DMS79 treated with DMSO at 0.1 percent for 48 hours (cell line): ENCODE data around the gene NEU1.
"Not testable (repeated sequence)": the region's sequence is repeated elsewhere in the genome, so short reads cannot be mapped to it uniquely, and the experiment has no call there.

ENCODE experiments used
- DNase-seq: peaks from one replicate; lab custom pipeline; 2025; lab: John Stamatoyannopoulos, UW

Gene NEU1

DNA sequence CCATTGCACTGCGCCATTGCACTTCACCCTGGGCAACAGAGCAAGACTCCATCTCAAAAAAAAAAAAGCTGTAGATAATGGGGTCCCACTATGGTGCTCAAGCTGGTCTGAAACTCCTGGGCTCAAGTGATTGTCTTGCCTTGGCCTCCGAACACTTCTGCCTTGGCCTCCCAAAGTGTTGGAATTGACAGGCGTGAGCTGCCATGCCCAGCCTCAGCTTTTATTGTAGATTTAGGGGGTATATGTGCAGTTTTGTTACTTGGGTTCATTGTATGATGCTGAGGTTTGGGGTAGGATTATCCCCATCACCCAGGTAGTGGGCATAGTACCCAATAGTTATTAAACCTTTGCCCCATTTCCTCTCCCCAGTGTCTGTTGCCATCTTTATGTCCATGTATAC lies 23.7 kb downstream of the NEU1 start:
- DNase-seq: no peak

DNA sequence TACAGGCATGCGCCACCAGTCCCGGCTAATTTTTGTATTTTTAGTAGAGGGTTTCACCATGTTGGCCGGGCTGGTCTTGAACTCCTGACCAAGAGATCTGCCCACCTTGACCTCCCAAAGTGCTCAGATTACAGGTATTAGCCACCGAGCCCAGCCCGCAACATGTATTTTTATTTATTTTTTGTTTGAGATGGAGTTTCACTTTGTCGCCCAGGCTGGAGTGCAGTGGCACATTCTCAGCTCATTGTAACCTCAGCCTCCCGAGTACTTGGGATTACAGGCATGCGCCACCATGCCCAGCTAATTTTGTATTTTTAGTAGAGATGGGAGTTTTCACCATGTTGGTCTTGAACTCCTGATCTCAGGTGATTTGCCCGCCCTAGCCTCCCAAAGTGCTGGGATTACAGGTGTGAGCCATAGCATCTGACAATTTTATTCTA lies 24.5 kb downstream of the NEU1 start:
- DNase-seq: not testable (repeated sequence)

DNA sequence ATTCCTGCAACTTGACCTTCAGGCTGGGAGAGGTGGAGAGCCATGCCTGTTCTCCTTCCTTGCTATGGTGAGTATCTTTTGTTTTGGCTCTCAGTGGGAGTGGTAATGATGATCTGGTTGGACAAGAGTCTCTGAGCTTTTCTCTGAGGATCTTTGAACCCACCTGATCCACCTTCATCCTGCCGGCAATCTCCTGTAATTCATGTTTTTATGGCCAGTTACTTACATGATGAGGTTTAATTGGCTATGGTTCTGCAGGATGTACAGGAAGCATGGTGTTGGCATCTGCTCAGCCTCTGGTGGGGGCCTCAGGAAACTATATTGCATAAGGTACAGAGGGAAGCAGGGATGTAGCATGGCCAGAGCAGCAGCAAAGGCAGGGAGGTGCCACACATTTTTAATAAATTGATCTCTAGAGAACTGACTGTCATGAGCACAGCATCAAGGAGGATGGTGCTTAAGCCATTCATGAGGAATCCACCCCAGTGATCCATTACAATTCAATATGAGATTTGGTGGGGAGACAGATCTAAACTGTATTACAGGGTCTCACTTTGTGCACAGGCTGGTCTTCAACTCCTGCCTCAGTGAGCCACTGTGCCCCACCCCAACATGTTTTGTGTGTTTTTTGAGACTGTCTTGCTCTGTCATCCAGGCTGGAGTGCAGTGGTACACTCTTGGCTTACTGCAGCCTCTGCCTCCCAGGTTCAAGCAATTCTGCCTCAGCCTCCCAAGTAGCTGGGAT lies 25.1 kb downstream of the NEU1 start:
- no peak for DNase-seq

DNA sequence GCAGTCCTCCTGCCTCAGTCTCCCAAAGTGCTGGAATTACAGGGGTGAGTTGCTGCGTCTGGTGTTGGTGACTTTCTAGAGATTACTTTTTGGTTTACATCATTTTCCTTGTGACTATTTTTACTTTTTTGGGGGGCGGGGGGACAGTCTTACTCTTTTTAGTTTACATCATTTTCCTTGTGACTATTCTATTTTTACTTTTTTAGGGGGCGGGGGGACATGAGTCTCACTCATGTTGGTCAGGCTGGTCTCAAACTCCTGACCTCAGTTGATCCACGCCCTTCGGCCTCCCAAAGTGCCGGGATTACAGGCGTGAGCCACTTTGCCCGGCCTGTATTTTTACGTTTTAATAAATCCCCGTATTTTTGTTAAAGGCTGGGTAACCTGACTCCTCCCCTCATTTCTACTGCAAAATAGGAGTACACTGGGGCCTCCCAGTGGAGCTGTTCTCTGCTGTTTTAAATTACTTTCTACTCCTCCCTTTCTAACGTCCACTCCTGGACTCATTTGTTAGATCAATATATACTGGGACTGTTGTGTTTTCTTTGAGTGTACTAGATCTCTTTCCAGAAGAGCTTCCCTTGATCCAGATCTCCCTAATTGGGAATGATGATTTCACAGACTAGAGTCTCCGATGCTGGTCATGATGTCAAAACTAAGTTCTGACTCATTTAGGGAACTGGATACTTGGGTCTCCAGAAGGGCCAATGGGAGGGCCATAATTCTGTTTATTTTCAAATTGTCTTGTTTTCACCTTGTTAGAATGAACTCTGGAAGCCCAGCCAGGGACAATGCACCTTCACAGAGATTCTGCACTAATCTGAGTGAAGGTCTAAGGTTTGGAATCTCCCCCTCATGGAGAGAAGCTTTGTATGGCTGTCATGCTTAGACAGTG lies 25.9 kb downstream of the NEU1 start:
- DNase-seq: no peak

DNA sequence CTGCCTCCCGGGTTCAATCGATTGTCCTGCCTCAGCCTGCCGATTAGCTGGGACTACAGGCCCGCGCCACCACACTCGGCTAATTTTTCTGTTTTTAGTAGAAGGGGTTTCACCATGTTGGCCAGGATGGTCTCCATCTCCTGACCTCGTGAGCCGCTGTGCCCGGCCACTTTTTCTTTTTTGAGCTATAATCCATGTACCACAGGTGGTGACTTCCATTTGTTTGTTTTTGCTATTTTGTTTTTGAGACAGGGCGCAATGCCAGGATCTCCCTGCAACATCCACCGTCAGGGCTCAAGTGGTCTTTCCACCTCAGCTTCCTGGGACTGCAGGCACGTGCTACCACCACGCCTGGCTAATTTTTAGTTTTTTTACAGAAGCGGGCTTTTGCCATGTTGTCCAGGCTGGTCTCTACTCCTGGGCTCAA lies 26.6 kb downstream of the NEU1 start:
- peak; percentile 27 for DNase-seq

DNA sequence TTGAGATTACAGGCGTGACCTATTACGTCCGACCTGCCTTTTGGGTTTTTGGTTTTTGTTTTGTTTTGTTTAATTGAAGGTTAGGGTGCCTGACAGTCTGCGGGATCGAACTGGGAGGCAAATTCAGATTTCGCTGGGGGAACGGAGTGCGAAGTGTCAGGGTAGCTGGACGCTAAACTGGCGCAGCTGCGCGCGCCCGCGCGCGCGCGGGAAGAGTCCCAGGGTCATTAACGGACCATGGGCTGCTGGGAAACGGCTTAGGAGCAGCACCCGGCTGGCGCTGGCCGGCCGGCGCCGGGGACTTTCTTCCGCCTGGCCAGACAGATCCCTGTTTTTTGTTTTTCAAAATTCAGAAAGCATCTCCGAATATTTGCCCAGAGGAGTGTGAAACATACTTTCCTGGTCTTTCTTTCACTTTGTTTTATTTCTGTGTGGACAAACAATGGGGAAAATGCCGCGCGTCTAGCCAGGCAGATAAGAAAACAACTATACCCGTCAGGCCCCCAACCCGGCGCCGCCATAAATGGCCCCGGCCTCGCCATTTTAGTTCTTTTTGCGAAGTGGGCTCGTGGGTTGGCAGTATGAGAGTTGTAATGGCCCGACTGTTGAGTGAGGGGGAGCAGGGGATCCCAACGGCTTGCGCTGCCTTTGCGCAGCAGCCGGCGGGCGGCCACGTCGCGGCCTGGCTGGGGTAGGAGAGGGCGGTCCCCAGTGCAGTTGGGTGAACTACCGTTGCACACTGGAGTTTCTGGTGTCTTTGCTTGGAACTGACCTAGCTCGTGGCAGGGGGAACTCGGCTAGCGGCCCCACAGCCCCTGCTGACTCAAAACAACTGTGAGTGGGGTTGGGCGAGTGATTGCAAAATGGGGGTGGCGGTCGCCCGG lies 28.0 kb downstream of the NEU1 start:
- peak; percentile 96 for DNase-seq

DNA sequence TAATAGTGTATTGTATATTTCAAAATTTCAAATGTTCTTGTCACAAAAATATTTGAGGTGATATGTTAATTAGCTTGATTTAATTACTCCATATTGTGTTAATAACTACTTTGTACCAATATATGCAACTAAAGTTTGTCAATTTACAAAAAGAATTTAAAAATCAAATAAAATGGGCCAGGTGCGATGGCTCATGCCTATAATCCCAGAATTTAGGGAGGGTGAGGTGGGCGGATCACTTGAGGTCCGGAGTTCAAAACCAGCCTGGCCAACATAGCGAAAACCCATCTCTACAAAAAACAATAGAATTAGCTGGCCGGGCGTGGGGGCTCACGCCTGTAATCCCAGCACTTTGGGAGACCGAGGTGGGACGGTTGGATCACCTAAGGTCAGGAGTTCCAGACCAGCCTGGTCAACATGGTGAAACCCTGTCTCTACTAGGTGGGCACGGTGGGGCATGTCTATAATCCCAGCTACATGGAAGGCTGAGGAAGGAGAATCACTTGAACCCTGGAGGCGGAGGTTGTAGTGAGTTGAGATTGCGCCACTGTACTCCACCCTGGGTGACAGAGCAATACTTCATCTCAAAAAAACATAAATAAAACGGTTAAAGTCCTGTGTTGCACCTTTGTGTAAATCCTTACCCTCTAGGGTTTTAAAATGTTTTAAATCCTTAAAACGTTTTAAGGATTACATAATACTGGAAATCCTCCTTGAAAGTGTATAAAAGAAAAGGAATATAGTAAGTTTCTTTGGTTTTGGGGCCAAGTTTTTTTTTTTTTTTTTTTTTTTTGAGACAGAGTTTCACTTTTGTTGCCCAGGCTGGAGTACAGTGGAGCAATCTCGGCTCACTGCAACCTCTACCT lies 31.0 kb downstream of the NEU1 start:
- no peak for DNase-seq

DNA sequence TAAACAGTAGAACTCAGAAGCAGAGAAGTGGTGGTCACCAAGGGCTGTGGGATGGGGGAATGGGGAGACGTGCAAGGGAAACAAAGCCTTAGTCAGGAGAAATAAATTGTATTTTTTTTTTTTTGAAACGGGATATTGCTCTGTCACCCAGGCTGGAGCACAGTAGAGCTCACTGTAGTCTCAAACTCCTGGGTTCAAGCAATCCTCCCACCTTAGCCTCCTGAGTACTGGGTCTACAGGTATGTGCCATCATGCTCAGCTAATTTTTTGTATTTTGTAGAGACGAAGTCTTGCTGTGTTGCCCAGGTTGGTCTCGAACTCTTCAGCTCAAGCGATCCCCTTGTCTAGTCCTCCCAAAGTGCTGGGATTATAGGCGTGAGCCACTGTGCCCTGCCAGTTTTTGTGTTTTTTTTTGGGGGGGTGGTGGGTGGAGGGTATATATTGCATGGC lies 31.7 kb downstream of the NEU1 start:
- DNase-seq: no peak

DNA sequence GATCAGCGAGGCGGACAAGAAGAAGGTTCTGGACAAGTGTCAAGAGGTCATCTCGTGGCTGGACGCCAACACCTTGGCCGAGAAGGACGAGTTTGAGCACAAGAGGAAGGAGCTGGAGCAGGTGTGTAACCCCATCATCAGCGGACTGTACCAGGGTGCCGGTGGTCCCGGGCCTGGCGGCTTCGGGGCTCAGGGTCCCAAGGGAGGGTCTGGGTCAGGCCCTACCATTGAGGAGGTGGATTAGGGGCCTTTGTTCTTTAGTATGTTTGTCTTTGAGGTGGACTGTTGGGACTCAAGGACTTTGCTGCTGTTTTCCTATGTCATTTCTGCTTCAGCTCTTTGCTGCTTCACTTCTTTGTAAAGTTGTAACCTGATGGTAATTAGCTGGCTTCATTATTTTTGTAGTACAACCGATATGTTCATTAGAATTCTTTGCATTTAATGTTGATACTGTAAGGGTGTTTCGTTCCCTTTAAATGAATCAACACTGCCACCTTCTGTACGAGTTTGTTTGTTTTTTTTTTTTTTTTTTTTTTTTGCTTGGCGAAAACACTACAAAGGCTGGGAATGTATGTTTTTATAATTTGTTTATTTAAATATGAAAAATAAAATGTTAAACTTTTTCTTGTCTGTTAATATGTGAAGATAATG lies 32.9 kb downstream of the NEU1 start:
- DNase-seq: peak; percentile 71

DNA sequence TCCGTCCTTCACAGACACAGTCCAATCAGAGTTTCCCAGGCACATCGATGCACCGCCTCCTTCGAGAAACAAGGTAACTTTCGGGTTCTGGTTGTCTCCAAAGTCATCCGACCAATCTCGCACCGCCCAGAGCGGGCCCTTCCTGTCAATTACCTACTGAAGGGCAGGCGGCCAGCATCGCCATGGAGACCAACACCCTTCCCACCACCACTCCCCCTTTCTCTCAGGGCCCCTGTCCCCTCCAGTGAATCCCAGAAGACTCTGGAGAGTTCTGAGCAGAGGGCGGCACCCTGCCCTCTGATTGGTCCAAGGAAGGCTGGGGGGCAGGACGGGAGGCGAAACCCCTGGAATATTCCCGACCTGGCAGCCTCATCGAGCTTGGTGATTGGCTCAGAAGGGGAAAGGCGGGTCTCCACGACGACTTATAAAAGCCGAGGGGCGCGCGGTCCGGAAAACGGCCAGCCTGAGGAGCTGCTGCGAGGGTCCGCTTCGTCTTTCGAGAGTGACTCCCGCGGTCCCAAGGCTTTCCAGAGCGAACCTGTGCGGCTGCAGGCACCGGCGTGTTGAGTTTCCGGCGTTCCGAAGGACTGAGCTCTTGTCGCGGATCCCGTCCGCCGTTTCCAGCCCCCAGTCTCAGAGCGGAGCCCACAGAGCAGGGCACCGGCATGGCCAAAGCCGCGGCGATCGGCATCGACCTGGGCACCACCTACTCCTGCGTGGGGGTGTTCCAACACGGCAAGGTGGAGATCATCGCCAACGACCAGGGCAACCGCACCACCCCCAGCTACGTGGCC lies 35.1 kb downstream of the NEU1 start, which contains the start of gene HSPA1B:
Gene HSPA1B (plus strand): TSS at position 453 of the 794 bp plus-strand sequence. CDS start 213 bp downstream, at position 666.
- peak; percentile 100 for DNase-seq

DNA sequence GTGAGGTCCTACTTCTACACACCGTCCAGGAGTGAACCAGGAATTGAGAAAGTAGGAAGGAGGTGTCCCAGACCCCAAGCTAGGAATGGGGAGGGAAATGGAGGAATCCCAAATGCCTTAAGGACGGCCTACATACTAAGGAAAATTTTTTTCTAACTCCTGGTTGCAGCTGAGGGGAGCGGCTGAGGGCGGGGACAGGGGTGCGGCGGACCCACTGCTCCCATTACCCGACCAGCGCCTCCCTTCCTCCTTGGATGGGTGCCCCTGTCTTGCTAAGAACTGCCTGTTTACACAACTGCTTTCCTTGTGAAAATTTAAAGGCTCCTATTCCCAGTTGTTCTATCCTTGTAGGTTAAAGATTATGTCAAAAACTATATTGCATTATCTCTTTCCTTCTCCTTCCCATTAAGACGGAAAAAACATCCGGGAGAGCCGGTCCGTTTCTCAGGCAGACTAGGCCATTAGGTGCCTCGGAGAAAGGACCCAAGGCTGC lies 35.8 kb downstream of the NEU1 start:
- peak; percentile 92 for DNase-seq

DNA sequence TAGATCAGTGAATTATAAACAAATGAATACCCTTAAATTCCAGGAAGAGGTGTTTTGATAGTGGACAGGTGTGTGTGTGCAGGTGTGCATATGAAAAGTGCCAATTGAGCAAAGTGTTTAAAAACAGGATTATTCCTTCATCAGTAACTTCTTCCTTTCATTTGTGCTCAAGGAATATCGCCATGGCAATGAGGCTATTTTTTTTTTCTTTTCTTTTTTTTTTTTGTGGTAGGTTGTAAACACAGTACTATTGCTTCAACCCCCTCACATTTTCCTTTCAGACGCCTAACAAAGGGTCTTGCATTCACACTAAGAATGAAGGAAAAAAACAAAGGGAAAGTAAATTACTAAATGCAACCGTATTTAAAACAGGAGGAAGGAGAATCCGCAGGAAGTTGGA lies 37.1 kb downstream of the NEU1 start:
- no peak for DNase-seq

DNA sequence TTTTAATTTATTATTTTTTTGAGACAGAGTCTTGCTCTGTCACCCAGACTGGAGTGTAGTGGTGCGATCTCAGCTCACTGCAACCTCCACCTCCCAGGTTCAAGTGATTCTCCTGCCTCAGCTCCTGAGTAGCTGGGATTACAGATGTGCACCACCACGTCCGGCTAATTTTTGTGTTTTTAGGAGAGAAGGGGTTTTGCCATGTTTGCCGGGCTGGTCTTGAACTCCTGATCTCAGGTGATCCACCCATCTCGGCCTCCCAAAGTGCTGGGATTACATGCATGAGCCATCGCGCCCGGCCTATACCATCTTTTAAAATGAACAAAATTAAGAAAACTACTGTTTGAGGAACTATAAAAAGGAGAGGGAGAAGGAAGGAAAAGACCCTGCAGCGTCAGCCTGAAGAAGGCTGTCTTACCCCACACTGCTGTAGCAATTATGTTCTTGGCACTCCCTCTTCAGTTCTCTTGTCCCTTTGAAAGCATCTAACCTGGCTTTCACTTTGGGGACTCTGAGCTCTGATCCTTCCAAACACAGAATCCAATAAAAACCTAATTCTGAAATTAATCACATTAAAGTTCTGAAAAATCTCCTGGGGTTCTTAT lies 38.9 kb downstream of the NEU1 start:
- DNase-seq: not testable (repeated sequence)

DNA sequence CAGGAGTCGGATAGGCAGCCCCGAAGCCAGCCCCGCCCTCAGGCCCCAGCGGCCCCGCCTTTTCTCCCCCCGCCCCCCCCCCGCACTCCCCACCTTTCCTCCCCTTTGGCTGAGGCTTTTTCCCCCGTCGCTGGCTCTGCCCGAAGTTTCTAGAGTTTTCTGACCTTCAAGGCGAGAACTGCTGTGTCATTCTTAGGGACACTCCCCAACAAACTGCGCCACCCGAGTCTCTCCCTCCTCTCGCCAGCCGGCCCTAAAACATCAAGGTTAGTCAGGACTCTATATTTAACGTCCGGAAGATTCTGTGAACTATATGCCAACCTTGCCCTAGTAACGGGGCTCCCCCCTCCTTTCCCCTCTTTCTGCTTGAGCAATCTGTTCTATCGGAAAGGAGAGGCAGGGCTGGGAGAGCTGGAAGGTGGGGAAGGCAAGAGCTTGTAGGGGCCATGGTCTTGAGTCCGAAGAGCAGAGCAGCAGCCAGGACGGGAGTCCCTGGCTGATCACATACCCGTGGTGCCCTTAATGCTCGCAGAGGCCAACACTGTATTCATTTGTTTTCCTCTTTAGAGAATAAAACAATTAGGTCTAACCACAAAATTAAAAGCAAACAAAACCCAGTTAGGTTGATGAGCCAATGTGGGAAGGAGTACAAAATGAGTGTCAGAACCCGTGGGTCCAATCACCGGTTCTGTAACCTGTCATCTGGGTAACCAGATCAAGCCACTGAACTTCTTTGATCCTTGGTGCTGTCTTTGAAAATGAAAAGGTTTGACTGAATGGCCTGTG lies 40.4 kb downstream of the NEU1 start:
- peak; percentile 4 for DNase-seq

DNA sequence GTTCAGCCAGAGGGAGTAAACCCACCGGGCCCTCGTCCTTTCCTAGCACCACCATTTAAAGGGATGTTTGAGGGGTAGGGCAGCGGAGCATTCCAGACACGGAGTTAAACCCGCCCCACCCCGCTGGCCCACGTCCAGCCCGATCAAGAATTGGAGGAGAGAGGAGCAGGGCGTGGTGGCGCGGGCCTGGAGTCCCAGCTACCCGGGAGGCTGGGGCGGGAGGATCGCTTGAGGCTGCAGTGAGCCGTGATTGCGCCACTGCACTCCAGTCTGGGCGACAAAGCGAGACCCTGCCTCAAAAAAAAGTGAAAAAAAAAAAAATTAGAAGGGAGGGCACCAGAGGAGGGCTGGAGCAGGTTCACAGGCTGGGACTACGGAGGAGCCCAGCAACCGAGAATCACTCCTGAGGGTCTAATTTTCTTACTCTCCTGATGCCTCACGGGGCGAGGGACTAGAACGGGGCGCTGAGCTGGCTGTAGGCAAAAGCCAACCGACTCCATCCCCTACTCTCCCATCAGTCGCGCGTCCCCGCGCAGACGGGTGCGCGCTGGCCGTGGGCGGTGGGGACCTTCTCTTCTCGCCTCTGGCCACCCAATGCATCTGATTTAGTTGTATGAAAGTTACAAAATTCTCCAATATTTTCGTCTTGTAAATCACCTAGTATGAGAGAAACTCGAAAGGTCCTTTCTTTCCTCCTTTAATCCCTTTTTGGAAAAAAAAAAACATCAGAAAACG lies 41.2 kb downstream of the NEU1 start:
- peak; percentile 25 for DNase-seq

DNA sequence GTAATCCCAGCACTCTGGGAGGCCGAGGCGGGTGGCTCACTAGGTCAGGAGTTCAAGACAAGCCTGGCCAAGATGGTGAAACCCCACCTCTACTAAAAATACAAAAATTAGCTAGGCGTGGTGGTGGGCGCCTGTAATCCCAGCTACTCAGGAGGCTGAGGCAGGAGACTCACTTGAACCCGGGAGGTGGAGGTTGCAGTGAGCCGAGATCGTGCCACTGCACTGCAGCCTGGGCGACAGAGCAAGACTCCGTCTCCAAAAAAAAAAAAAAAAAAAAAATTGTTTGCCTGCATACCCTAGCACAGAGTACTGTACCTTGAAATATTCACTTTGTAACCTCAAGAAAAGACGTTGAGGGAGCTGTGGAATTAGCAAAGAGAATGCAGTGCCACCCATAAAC lies 42.2 kb downstream of the NEU1 start:
- not testable (repeated sequence) for DNase-seq

DNA sequence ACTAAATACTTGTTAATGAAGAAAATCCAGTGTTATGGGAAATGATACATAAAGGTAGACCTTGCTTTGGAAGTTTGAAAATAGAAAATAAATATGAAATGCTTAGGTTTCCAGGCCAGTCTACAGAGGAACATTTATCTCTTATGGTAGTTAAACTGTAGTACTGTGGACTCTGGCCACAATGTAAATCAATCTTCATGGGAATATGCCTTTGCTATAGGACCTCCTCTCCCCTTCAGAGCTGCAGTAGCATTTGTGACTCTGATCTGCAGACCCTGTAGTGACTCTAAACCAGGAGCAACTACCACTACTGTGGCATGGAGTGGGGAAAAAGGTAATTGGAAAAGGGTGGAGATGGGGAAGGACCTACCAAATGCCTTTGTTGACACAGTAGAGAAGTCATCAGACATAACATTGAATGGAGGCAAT lies 42.7 kb downstream of the NEU1 start:
- no peak for DNase-seq
